MCF 10A (cell line): ENCODE data around the gene ALKBH3. TPM values are rescaled to one million over a fixed set of nuclear protein-coding genes. Genes with fewer than 3 reads are reported as not detected.

ENCODE experiments used
- Bru-seq: library from RNA; stranded (reverse); fragments of 400-500 nt; gene quantifications from one replicate; lab custom pipeline; 2021; lab: Mats Ljungman, UMichigan
- BruChase-seq, 2 experiments: library from RNA; stranded (reverse); fragments of 400-500 nt; gene quantifications; one replicate each; lab custom pipeline; 2021; lab: Mats Ljungman, UMichigan
- BruUV-seq: library from RNA; stranded (reverse); fragments of 400-500 nt; replicated peaks from 2 replicates; lab custom pipeline; 2021; lab: Mats Ljungman, UMichigan
- CTCF ChIA-PET: fragments of 300-600 bp; sonication (Branson Sonifier 250); formaldehyde crosslinking; extraction: SDS; loops from one replicate; lab custom pipeline; 2021; ENCODE audit warnings: antibody characterized with exemption, inconsistent platforms; lab: Yijun Ruan, JAX
- POLR2A ChIA-PET: fragments of 300-600, 350-650 bp; sonication (Branson Sonifier 250); formaldehyde crosslinking; extraction: SDS; loops from one replicate; lab custom pipeline; 2020; ENCODE audit warnings: antibody characterized with exemption, inconsistent platforms; lab: Yijun Ruan, JAX
- DNase-seq: peaks from one replicate; pipeline ENCODE4 v3.0.0-alpha.2; 2018; ENCODE audit not compliant: unreplicated experiment
- H3K27ac Mint-ChIP-seq: one replicate; pipeline ENCODE4 v1.8.0; 2022; ENCODE audit warnings: mild to moderate bottlenecking, low read depth, mixed read lengths; ENCODE audit not compliant: unreplicated experiment
- H3K27me3 Mint-ChIP-seq: one replicate; pipeline ENCODE4 v1.8.0; 2022; ENCODE audit warnings: mixed read lengths; ENCODE audit not compliant: insufficient read depth, unreplicated experiment
- H3K36me3 Mint-ChIP-seq: one replicate; pipeline ENCODE4 v1.8.0; 2022; ENCODE audit warnings: mild to moderate bottlenecking, moderate library complexity, mixed read lengths; ENCODE audit not compliant: insufficient read depth, unreplicated experiment
- H3K4me1 Mint-ChIP-seq: one replicate; pipeline ENCODE4 v1.8.0; 2022; ENCODE audit warnings: mixed read lengths; ENCODE audit not compliant: insufficient read depth, unreplicated experiment
- H3K4me3 Mint-ChIP-seq: one replicate; pipeline ENCODE4 v1.8.0; 2022; ENCODE audit warnings: mild to moderate bottlenecking, moderate library complexity, mixed read lengths; ENCODE audit not compliant: unreplicated experiment
- H3K9me3 Mint-ChIP-seq: one replicate; pipeline ENCODE4 v1.8.0; 2022; ENCODE audit warnings: mixed read lengths; ENCODE audit not compliant: unreplicated experiment
- CTCF ChIP-seq: fragments of 200-600 bp; IDR thresholded peaks from one replicate; pipeline ENCODE4 v1.8.0; 2022; ENCODE audit warnings: antibody characterized with exemption, mild to moderate bottlenecking; ENCODE audit not compliant: unreplicated experiment
- intact Hi-C: fragments of 100-400 bp; cut with micrococcal nuclease; formaldehyde crosslinking; loops from 2 replicates; pipeline ENCODE4 v1.14.1; 2022
- long read RNA-seq: library from polyadenylated mRNA; stranded (forward); transcript quantifications from one replicate; pipeline ENCODE4 v2.0.0, GENCODE V29; 2022
- total RNA-seq: library from RNA; stranded (reverse); gene quantifications from 2 replicates; pipeline ENCODE4 v1.2.3, GENCODE V29; 2022

Gene ALKBH3
- 76.2 and 88.0 TPM in 2 replicates for total RNA-seq
- Bru-seq, nascent RNA, result percentile 80 among the genes with signal in this experiment
- percentile 69 among the genes with signal in this experiment for BruChase-seq, experiment 1, labeled RNA remaining after a 6-hour chase
- percentile 73 among the genes with signal in this experiment for BruChase-seq, experiment 2, labeled RNA remaining after a 2-hour chase
- long read RNA-seq, transcript ALKBH3-201 (10 exons, 1,474 nt), result major isoform, 45 of 96 reads
- long read RNA-seq, partial matches to known transcripts, result 4 of 96 reads
- long read RNA-seq, other reads (novel, unspliced or antisense), result 46 of 96 reads

- TF ChIP-seq CTCF, result no peak
- no TSS peak for BruUV-seq
- Mint-ChIP-seq H3K27me3 (peaks cover 13% of the 10 kb centered on the region), H3K4me3 (peak within 1 kb of the TSS; percentile 91), H3K9me3 (peaks cover 7% of the 10 kb centered on the region), H3K27ac (peak within 1 kb of the TSS; percentile 87), H3K4me1 (peaks cover 6% of the 10 kb centered on the region), H3K36me3 (peaks cover 31% of the 10 kb centered on the region)
- ChIA-PET CTCF (interaction anchor here (0.6 to 2.4 kb wide), 3 partner anchors 9 to 379 kb away, joined by 3 to 23 read pairs (median 3); no protein-coding TSS in a partner anchor), POLR2A (interaction anchor here (0.6 to 1.6 kb wide), 10 partner anchors 9 to 375 kb away, joined by 3 to 7 read pairs (median 4); partner anchors contain the start of gene EXT2)
- DNase-seq, result peak; percentile 91
- intact Hi-C loops, result loop anchor here (2.0 kb wide), 1 partner anchor 50 kb away; no protein-coding TSS in a partner anchor
Observed at GRCh38 chr11:43880640-43881159, at the start of gene ALKBH3. ALKBH3 (plus strand) TSS chr11:43880831; CDS start chr11:43882653, 1,822 bp downstream.

GRCh38 chr11:43830928-43831440 lies 49.6 kb upstream of the ALKBH3 start:
- H3K36me3 Mint-ChIP-seq, result peaks cover 20% of the 10 kb centered on the region
- ChIA-PET CTCF (interaction anchor here (0.6 to 6.1 kb wide), 5 partner anchors 20 to 254 kb away, joined by 3 to 46 read pairs (median 4); no protein-coding TSS in a partner anchor), POLR2A (interaction anchor here (0.6 to 2.2 kb wide), 14 partner anchors 9 to 471 kb away, joined by 3 to 9 read pairs (median 4); partner anchors contain the start of gene HSD17B12)
- H3K4me1 Mint-ChIP-seq, result peaks cover 13% of the 10 kb centered on the region
- H3K9me3 Mint-ChIP-seq, result no peaks in the 10 kb centered on the region
- H3K27me3 Mint-ChIP-seq, result no peaks in the 10 kb centered on the region
- no TSS peak for BruUV-seq
- peak; percentile 97 for DNase-seq
- peak overlapping the region; percentile 97 for H3K27ac Mint-ChIP-seq
- peak overlapping the region; percentile 78 for H3K4me3 Mint-ChIP-seq
- TF ChIP-seq CTCF, result no peak
- intact Hi-C loops, result loop anchor here (2.0 to 5.0 kb wide), 2 partner anchors 50 to 149 kb away; partner anchors contain the start of genes ALKBH3 and HSD17B12

- no TSS peak for BruUV-seq
- no peak for DNase-seq
- Mint-ChIP-seq H3K4me3 (no peak overlapping the region), H3K9me3 (no peaks in the 10 kb centered on the region), H3K4me1 (peaks cover 13% of the 10 kb centered on the region), H3K27me3 (peaks cover 8% of the 10 kb centered on the region), H3K36me3 (peaks cover 20% of the 10 kb centered on the region), H3K27ac (no peak overlapping the region)
- intact Hi-C loops, result loop anchor here (5.0 kb wide), 1 partner anchor 150 kb away; the partner anchor contains the start of gene HSD17B12
- no peak for TF ChIP-seq CTCF
- ChIA-PET POLR2A (no interaction called here), CTCF (interaction anchor here (0.7 to 6.1 kb wide), 3 partner anchors 10 to 327 kb away, joined by 3 to 46 read pairs (median 4); no protein-coding TSS in a partner anchor)
Observed at GRCh38 chr11:43832536-43832935, 48.1 kb upstream of the ALKBH3 start.
